Endothelial cell of umbilical vein (primary cell): ENCODE data around the gene SNCA. TPM values are rescaled to one million over a fixed set of nuclear protein-coding genes. Genes with fewer than 3 reads are reported as not detected.

Source experiments
- BruUV-seq: library from RNA; stranded (reverse); fragments of 400-500 nt; replicated peaks from 2 replicates; lab custom pipeline; 2021; lab: Mats Ljungman, UMichigan
- CTCF ChIA-PET: fragments of 300-600, 350-600 bp; sonication (Branson Sonifier 250); formaldehyde crosslinking; loops from one replicate; lab custom pipeline; 2021; ENCODE audit warnings: antibody characterized with exemption, inconsistent platforms; lab: Charles Lee
- POLR2A ChIA-PET: fragments of 300-600, 350-600 bp; sonication (Branson Sonifier 250); formaldehyde crosslinking; loops from one replicate; lab custom pipeline; 2021; ENCODE audit warnings: antibody characterized with exemption, inconsistent platforms; lab: Charles Lee
- DNase-seq: peaks from one replicate; pipeline ENCODE4 v3.0.0-alpha.2; 2011; ENCODE audit warnings: low read depth, low spot score
- FAIRE-seq: peaks from 2 replicates; lab custom pipeline; 2011; peaks lifted over from hg19 to GRCh38; lab: Jason Lieb, UNC
- H2AFZ ChIP-seq: 2 replicates; pipeline ENCODE4 v1.6.0; 2012; ENCODE audit warnings: low read depth, low read length, control low read depth, inconsistent platforms
- H3K27ac ChIP-seq: 2 replicates; pipeline ENCODE4 v1.5.1; 2011; ENCODE audit warnings: low read depth, mild to moderate bottlenecking, control low read depth, low read length, moderate library complexity; ENCODE audit not compliant: insufficient read depth
- H3K27me3 ChIP-seq, 2 experiments: 2 replicates each; pipeline versions ENCODE4 v1.6.0 to v1.6.1; 2011; ENCODE audit warnings: low read length in 2 of 2, mixed read lengths in 1 of 2; ENCODE audit not compliant: control insufficient read depth in 2 of 2, insufficient read depth in 2 of 2
- H3K36me3 ChIP-seq, 2 experiments: 2 replicates in 1 of 2; 3 replicates in 1 of 2; pipeline ENCODE4 v1.5.1; 2011; ENCODE audit warnings: low read length in 2 of 2, mild to moderate bottlenecking in 1 of 2, moderate library complexity in 1 of 2; ENCODE audit not compliant: control insufficient read depth in 2 of 2, insufficient read depth in 2 of 2; ENCODE audit errors: extremely low read depth in 1 of 2
- H3K4me1 ChIP-seq: 3 replicates; pipeline ENCODE4 v1.5.1; 2011; ENCODE audit warnings: mild to moderate bottlenecking, low read length; ENCODE audit not compliant: control insufficient read depth, insufficient read depth; ENCODE audit errors: extremely low read depth
- H3K4me2 ChIP-seq: 2 replicates; pipeline ENCODE4 v1.6.1; 2011; ENCODE audit warnings: low read length, control low read depth, mixed read lengths; ENCODE audit not compliant: insufficient read depth
- H3K4me3 ChIP-seq, 3 experiments: fragments of 200-600 bp in 1 of 3; sonication (generic), shearing (Covaris generic) in 1 of 3; replicated peaks in 1 of 3; 2 replicates each; pipeline ENCODE4 v1.5.1; 2011 to 2016; ENCODE audit warnings: control low read depth in 3 of 3, low read length in 3 of 3, mild to moderate bottlenecking in 2 of 3, inconsistent platforms in 1 of 3, low read depth in 1 of 3, moderate library complexity in 1 of 3; ENCODE audit not compliant: insufficient read depth in 1 of 3
- H3K79me2 ChIP-seq: 2 replicates; pipeline ENCODE4 v1.6.0; 2012; ENCODE audit warnings: low read length, inconsistent platforms; ENCODE audit not compliant: control insufficient read depth, insufficient read depth
- H3K9ac ChIP-seq: replicated peaks from 2 replicates; pipeline ENCODE3; 2011; ENCODE audit warnings: low read length, control low read depth; ENCODE audit not compliant: insufficient read depth; ENCODE audit errors: extremely low read depth
- H3K9me1 ChIP-seq: replicated peaks from 3 replicates; pipeline ENCODE4 v1.6.0; 2011; ENCODE audit warnings: mild to moderate bottlenecking, low read length; ENCODE audit not compliant: control insufficient read depth, insufficient read depth; ENCODE audit errors: extremely low read depth
- H3K9me3 ChIP-seq: replicated peaks from 2 replicates; pipeline ENCODE4 v1.5.1; 2012; ENCODE audit warnings: low read length, inconsistent platforms; ENCODE audit not compliant: control insufficient read depth, insufficient read depth
- H4K20me1 ChIP-seq: replicated peaks from 2 replicates; pipeline ENCODE3; 2011; ENCODE audit warnings: mild to moderate bottlenecking, low read length; ENCODE audit not compliant: control insufficient read depth, insufficient read depth; ENCODE audit errors: extremely low read depth
- FOS ChIP-seq: IDR thresholded peaks from 2 replicates; pipeline ENCODE4 v1.6.1; 2011; ENCODE audit warnings: mild to moderate bottlenecking, low read length, moderate library complexity, borderline replicate concordance; ENCODE audit not compliant: insufficient read depth
- JUN ChIP-seq: IDR thresholded peaks from 2 replicates; pipeline ENCODE4 v1.6.1; 2011; ENCODE audit warnings: borderline replicate concordance, low read depth; ENCODE audit not compliant: insufficient read length, insufficient read depth
- POLR2A ChIP-seq: IDR thresholded peaks from 2 replicates; pipeline ENCODE4 v1.6.1; 2012; ENCODE audit warnings: low read depth, mild to moderate bottlenecking, control low read depth, low read length
- POLR2AphosphoS5 ChIP-seq: IDR thresholded peaks from 2 replicates; pipeline ENCODE4 v1.6.1; 2012; ENCODE audit warnings: low read depth, mild to moderate bottlenecking, control low read depth, low read length, moderate library complexity; ENCODE audit not compliant: insufficient read depth
- dilution Hi-C: fragments of 300-500 bp; cut with MboI; formaldehyde crosslinking; loops from one replicate; pipeline ENCODE4 v1.15.0; 2019; ENCODE audit warnings: low sequenced_read_pairs; ENCODE audit not compliant: extremely low pct_ligation_motif_present
- intact Hi-C: fragments of 100-400 bp; cut with micrococcal nuclease; formaldehyde crosslinking; loops from one replicate; pipeline ENCODE4 v1.10.0; 2022
- polyA plus RNA-seq, 4 experiments: library from polyadenylated mRNA; depleted of rRNA in 3 of 4; stranded (reverse) in 3 of 4; unstranded in 1 of 4; fragments of >200 nt; gene quantifications; 2 replicates each; pipeline versions ENCODE4 v1.2.1 to v1.2.3, GENCODE V29; 2011 to 2012; ENCODE audit warnings: missing spikeins in 1 of 4
- total RNA-seq: library from RNA; stranded (reverse); gene quantifications from 2 replicates; pipeline ENCODE4 v1.2.3, GENCODE V29; 2021
- TF ChIP-seq, protein P1 (sequence below): IDR thresholded peaks from 2 replicates; pipeline ENCODE4 v1.6.1; 2011; ENCODE audit not compliant: insufficient read depth, insufficient read length

SNCA gene
- total and polyA plus RNA-seq, 2 donors (not counting 3 experiments of a cell fraction or from before 2014, with no cell fraction given) = 76.8 to 116 TPM

- H3K27ac ChIP-seq = no peak overlapping the region
- POLR2A ChIA-PET = interaction anchor here (0.7 kb wide), 1 partner anchor 15 kb away, joined by 3 read pairs; no protein-coding TSS in a partner anchor
- H3K9me1 ChIP-seq = peaks cover 2% of the 10 kb centered on the region
- peak; percentile 71 for TF ChIP-seq JUN
- TF ChIP-seq FOS = peak; percentile 51
- TF ChIP-seq, protein P1, sequence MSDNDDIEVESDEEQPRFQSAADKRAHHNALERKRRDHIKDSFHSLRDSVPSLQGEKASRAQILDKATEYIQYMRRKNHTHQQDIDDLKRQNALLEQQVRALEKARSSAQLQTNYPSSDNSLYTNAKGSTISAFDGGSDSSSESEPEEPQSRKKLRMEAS = no peak
- TF ChIP-seq POLR2AphosphoS5 = peak; percentile 55
- H2AFZ ChIP-seq = no peak overlapping the region
- no peak overlapping the region for H3K4me3 ChIP-seq
- DNase-seq = peak; percentile 79
- no peak overlapping the region for H3K4me2 ChIP-seq
- intact Hi-C loops = no loop called here
- BruUV-seq = no TSS peak
- H4K20me1 ChIP-seq = no peaks in the 10 kb centered on the region
- peaks cover 0 to 3% of the 10 kb centered on the region in 2 experiments for H3K36me3 ChIP-seq
- no peaks in the 10 kb centered on the region for H3K27me3 ChIP-seq
- peaks cover 5% of the 10 kb centered on the region for H3K79me2 ChIP-seq
- H3K4me1 ChIP-seq = peaks cover 7% of the 10 kb centered on the region
- CTCF ChIA-PET = interaction anchor here (0.9 to 2.4 kb wide), 13 partner anchors 14 to 255 kb away, joined by 3 to 12 read pairs (median 5); no protein-coding TSS in a partner anchor
- no peak overlapping the region for H3K9ac ChIP-seq
- peak; percentile 83 for FAIRE-seq
- dilution Hi-C loops = no loop called here
- no peaks in the 10 kb centered on the region for H3K9me3 ChIP-seq
Measured at GRCh38 chr4:89737888-89738287, 99.1 kb downstream of the SNCA start.

GRCh38 chr4:89733946-89734345 lies 103.0 kb downstream of the SNCA start:
- Histone ChIP-seq H3K9ac (no peak overlapping the region), H4K20me1 (no peaks in the 10 kb centered on the region), H3K27me3 (no peaks in the 10 kb centered on the region), H2AFZ (no peak overlapping the region), H3K9me1 (peaks cover 2% of the 10 kb centered on the region), H3K4me1 (peaks cover 7% of the 10 kb centered on the region), H3K4me2 (no peak overlapping the region), H3K27ac (no peak overlapping the region), H3K4me3 (no peak overlapping the region), H3K36me3 (peaks cover 0 to 9% of the 10 kb centered on the region in 2 experiments), H3K9me3 (no peaks in the 10 kb centered on the region), H3K79me2 (peaks cover 5% of the 10 kb centered on the region)
- FAIRE-seq (no peak), DNase-seq (no peak)
- dilution Hi-C loops = no loop called here
- ChIA-PET POLR2A (no interaction called here), CTCF (interaction anchor here (1.1 kb wide), 1 partner anchor 10 kb away, joined by 8 read pairs; no protein-coding TSS in a partner anchor)
- TF ChIP-seq POLR2AphosphoS5 = no peak
- no peak for TF ChIP-seq POLR2A
- intact Hi-C loops = no loop called here
- no TSS peak for BruUV-seq
